Measurements from ENCODE around the gene CCDC50.

DNA sequence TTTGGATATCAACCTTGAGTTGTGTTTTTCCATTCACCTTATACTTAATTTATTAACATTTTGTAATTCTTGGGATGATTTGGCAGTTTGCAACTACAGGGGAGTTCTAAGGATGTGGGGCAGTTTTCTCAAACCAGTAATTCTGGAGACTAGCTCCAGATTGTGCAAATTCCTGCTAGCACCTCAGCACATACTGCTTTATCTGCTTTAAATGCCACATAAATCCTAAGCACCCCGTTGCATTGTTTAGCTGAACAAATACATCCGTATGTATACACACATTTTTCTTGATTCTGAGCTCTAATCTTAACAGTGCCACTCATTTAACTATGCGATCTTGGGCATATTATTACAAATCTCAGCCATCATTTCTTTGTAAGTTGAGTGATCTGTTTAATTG lies 18.0 kb downstream of the CCDC50 start:
- no peak for TF ChIP-seq PKNOX1 (IDR thresholded peaks at IDR 0.05)
- no peak for TF ChIP-seq SP1 (IDR thresholded peaks at IDR 0.05)
- no peak for TF ChIP-seq SUZ12 (IDR thresholded peaks at IDR 0.05)
- no peak for TF ChIP-seq L3MBTL2 (conservative IDR thresholded peaks at IDR 0.05)
- no peak for TF ChIP-seq FOXA1 (IDR thresholded peaks at IDR 0.05)
- no peak for TF ChIP-seq HDGF (IDR thresholded peaks at IDR 0.05; ENCODE audit: borderline replicate concordance)
- TF ChIP-seq LEF1 (IDR thresholded peaks at IDR 0.05; ENCODE audit: borderline replicate concordance), result no peak
- no peak for TF ChIP-seq NFRKB (IDR thresholded peaks at IDR 0.05)
- no peak for TF ChIP-seq TARDBP (IDR thresholded peaks at IDR 0.05)
- no peak for TF ChIP-seq ARNT (IDR thresholded peaks at IDR 0.05)
- TF ChIP-seq FOXM1 (IDR thresholded peaks at IDR 0.05; ENCODE audit: borderline replicate concordance), result no peak

All from HEK293T (cell line).